GM18951 (cell line): ENCODE measurements around the gene OTOR.
A peak's percentile ranks its signal among the peaks of the same experiment; 100 is the strongest.

Experiments used
- POLR2A ChIP-seq: IDR thresholded peaks from 4 replicates; pipeline ENCODE4 v1.6.1; 2011; ENCODE audit warnings: mild to moderate bottlenecking; ENCODE audit not compliant: insufficient read length, insufficient read depth; ENCODE audit errors: extremely low read depth
- in situ Hi-C: fragments of 300-500 bp; cut with MboI; formaldehyde crosslinking; loops from one replicate; pipeline ENCODE4 v1.12.0; 2022; ENCODE audit warnings: low sequenced_read_pairs, mixed read lengths, inconsistent platforms; ENCODE audit not compliant: unreplicated experiment

Gene OTOR

GRCh38 chr20:16729080-16729479 is 19.1 kb upstream of the OTOR start:
- in situ Hi-C loops: no loop called here
- TF ChIP-seq POLR2A: no peak

- in situ Hi-C loops: no loop called here
- TF ChIP-seq POLR2A: peak; percentile 84
Observed at GRCh38 chr20:16729565-16730460, 18.3 kb upstream of the OTOR start, which contains the start of gene SNRPB2. TSS of gene SNRPB2 (plus strand) at chr20:16730026. CDS start at chr20:16731703, 1,677 bp downstream.

- in situ Hi-C loops: no loop called here
Observed at GRCh38 chr20:16732506-16733152, 15.5 kb upstream of the OTOR start.

GRCh38 chr20:16740365-16741072 is 7.6 kb upstream of the OTOR start:
- in situ Hi-C loops: no loop called here

More at GRCh38 chr20:16732506-16733152, 15.5 kb upstream of the OTOR start:
- TF ChIP-seq POLR2A: no peak

GRCh38 chr20:16744178-16744807 is 3.9 kb upstream of the OTOR start:
- in situ Hi-C loops: no loop called here
- TF ChIP-seq POLR2A: no peak

More at GRCh38 chr20:16740365-16741072, 7.6 kb upstream of the OTOR start:
- TF ChIP-seq POLR2A: no peak

- no peak for TF ChIP-seq POLR2A
- in situ Hi-C loops: no loop called here
Observed at GRCh38 chr20:16745204-16745603, 3.0 kb upstream of the OTOR start.

GRCh38 chr20:16747291-16747811 is 807 bp upstream of the OTOR start:
- no peak for TF ChIP-seq POLR2A
- in situ Hi-C loops: no loop called here

- TF ChIP-seq POLR2A: no peak
Observed at GRCh38 chr20:16749573-16749972, 1.4 kb downstream of the OTOR start.

GRCh38 chr20:16752082-16752481 is 3.9 kb downstream of the OTOR start:
- TF ChIP-seq POLR2A: no peak
- in situ Hi-C loops: loop anchor here (25.0 kb wide), 1 partner anchor 1040 kb away; no protein-coding TSS in a partner anchor

More at GRCh38 chr20:16749573-16749972, 1.4 kb downstream of the OTOR start:
- in situ Hi-C loops: no loop called here

- in situ Hi-C loops: loop anchor here (25.0 kb wide), 1 partner anchor 1041 kb away; no protein-coding TSS in a partner anchor
- TF ChIP-seq POLR2A: no peak
Observed at GRCh38 chr20:16752901-16753300, 4.7 kb downstream of the OTOR start.

- no peak for TF ChIP-seq POLR2A
- in situ Hi-C loops: loop anchor here (25.0 kb wide), 1 partner anchor 1046 kb away; no protein-coding TSS in a partner anchor
Observed at GRCh38 chr20:16758454-16759180, 10.5 kb downstream of the OTOR start.

- in situ Hi-C loops: loop anchor here (25.0 kb wide), 1 partner anchor 1047 kb away; no protein-coding TSS in a partner anchor
Observed at GRCh38 chr20:16759181-16759563, 11.0 kb downstream of the OTOR start.

More at GRCh38 chr20:16759181-16759563, 11.0 kb downstream of the OTOR start:
- TF ChIP-seq POLR2A: no peak
